GM21360 (cell line): ENCODE results near the gene RASAL1.
"Not testable (repeated sequence)": the region's sequence is repeated elsewhere in the genome, so short reads cannot be mapped to it uniquely, and the experiment has no call there.

Source experiments
- ATAC-seq: cut with Tn5 transposase; IDR thresholded peaks from one replicate; pipeline ENCODE4 v1.9.1; 2021; ENCODE audit warnings: mild to moderate bottlenecking, moderate library complexity; ENCODE audit not compliant: unreplicated experiment

Gene RASAL1

GRCh38 chr12:113119980-113120669 lies 15.4 kb downstream of the RASAL1 start:
- no peak for ATAC-seq

DNA sequence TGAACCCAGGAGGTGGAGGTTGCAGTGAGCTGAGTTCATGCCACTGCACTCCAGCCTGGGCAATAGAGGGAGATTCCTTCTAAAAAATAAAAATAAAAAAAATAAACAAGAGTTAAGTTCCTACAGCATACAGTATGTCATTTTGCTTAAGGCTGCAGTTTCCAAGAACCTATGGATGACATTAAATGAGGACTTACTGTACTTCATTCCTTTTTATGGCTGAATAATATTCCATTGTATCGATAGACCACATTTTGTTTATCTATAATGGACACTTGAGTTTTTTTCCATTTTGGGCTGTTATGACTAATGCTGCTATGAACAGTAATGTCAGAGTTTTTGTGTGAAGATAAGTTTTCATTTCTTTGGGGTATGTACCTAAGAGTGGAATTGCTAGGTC lies 17.4 kb downstream of the RASAL1 start:
- no peak for ATAC-seq

- not testable (repeated sequence) for ATAC-seq
Observed at GRCh38 chr12:113117684-113118083, 17.9 kb downstream of the RASAL1 start.

DNA sequence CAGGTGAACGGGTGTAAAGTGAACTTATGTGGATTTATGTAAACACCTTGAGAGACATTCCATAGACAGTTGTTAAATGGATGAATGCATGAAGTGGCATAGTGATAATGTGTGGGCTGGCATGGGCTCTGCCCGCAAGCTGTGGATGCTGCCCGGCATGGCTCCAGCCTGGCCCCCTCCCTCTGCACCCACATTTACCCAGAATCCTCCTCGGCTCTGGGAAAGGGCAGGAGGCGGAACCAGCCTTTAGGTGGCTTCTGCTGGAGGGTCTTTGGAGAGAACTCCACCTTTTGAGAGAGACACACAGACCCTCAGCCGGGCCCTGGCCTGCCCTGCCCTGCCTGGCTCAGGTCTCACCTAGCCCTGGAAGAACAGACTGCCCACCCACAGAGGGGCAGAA lies 18.7 kb downstream of the RASAL1 start:
- ATAC-seq, result no peak

- ATAC-seq, result no peak
Observed at GRCh38 chr12:113115455-113116126, 20.0 kb downstream of the RASAL1 start.

DNA sequence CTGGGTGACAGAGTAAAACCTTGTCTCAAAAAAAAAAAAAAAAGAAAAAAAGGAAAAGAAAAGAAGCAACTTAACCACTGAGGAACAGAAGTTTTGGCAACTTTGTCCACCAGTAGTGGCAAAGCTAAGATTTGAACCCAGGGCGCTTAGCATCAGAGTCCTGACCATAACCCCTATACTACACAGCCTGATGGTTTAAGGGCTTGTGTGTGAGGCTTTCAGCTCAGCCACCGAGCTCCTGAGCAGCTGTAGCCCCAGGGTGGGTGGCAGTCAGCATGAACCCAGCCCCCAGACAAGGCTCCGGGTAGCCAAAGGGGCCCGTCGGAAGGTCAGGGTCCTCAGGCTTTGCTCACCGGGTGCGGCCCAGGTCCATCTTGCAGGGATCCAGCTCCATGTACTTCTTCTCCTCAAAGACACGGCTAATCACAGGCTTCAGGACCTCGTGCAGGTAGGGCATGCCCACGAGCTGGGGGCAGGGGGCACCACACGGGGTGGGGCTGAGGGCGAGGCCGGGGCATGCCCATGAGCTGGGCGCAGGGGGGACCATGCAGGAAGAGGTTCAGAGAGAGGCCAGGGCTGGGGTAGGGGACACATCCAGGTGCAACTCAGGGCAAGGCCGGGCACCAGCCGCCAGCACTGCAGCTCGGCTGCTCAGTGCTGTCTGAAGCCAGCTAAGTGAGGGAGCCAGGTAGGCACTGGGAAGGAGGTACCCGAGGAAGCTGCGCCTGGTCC lies 20.9 kb downstream of the RASAL1 start:
- no peak for ATAC-seq

- ATAC-seq, result no peak
Observed at GRCh38 chr12:113113397-113113796, 22.2 kb downstream of the RASAL1 start.

- ATAC-seq, result no peak
Observed at GRCh38 chr12:113112043-113112899, 23.3 kb downstream of the RASAL1 start.

GRCh38 chr12:113111247-113111646 lies 24.3 kb downstream of the RASAL1 start:
- no peak for ATAC-seq

- ATAC-seq, result no peak
Observed at GRCh38 chr12:113109872-113110599, 25.5 kb downstream of the RASAL1 start.

- no peak for ATAC-seq
Observed at GRCh38 chr12:113109360-113109759, 26.2 kb downstream of the RASAL1 start.

DNA sequence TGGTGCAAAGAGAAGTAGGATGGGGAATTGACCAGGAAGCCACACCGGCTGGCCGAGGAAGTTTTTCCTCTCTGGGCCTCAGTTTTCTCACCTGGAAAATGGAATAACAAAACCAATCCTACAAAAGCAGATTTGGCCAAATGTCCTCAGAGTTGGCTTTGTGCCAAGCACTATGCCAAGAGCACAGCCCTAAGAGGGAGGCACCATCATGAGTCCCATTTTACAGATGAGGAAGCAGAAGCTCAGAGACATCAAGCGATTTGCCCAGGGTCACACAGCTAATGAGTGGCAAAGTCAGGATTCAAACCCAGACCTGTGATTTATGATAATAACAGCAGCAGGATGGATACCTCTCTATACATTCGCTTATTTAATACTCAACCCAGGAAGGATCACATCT lies 27.3 kb downstream of the RASAL1 start:
- no peak for ATAC-seq

DNA sequence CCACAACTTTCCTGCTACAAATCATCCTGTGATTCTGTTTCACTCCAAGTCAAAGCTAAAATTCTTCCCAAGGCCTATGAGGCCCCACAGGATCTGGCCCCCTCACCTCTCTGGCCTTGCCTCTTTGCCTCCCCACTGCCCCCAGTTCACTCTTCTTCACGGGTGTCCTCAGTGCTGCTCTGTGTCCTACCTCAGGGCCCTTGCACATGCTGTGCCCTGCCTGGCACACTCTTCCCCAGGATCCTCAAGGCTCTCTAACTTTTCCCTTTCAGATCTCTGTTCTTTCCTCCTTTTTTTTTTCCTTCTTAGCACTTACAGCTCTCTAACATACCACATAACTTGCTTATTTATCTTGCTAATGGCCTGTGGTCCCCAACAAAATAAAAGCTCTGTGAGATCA lies 29.2 kb downstream of the RASAL1 start:
- no peak for ATAC-seq

GRCh38 chr12:113105606-113106271 lies 29.8 kb downstream of the RASAL1 start:
- ATAC-seq, result no peak

DNA sequence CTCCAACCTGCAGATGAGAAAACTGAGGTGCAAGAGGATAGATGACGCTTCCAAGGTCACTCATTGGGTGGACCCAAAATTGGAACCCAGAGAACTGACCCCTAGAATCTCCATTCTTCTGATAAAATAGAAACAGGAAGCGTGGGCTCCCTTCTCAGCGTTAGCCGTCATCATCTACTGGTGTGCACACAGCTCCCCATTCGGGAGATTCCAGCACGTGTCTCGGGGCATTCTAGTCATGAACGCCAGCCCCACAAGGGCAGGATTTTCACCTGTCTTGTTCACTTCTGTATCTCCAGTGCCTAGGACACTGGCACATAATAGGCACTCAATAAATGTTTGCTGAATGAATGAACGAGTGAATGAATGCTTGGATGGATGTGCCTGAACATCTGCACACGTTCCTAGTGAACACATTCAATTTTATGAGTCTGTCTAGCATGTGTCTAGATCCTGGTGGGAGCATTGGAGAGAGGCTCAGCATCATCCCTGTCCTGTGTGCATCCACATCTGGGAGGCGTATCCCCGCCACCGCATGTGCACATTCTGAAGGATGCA lies 30.5 kb downstream of the RASAL1 start:
- no peak for ATAC-seq

DNA sequence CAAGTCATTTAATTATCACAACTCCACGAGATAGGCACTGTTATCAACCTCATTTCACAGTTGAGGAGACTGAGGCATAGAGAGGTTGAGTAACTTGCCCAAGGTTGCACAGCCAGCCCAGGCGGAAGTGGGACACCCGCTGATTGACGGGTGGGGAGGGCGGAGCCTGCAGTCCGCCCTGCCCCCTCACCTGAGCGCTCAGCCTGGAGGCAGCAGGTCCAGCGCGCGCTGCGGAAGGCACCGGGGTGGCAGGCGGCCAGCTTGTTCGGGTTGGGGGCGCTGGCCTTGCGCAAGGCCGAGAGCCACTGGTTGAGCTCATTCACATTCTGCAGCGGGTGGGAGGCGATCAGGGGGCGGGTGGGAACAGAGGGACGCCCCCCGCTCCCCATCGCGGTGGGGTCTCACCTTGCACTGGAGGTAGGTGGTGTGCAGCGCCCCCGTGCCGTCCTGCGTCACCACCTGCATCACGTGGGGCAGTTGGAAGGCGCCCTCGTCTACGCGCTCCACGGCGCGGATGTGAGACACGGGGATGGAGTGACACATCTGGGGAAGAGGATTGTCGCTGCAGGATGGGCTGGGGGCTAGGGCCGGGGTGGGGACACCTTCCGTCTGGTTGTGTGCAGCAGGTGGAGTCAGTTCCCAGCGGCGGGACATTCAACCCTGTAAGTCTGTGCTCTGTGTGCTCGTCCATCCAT lies 31.7 kb downstream of the RASAL1 start:
- no peak for ATAC-seq

- no peak for ATAC-seq
Observed at GRCh38 chr12:113102811-113103210, 32.8 kb downstream of the RASAL1 start.

DNA sequence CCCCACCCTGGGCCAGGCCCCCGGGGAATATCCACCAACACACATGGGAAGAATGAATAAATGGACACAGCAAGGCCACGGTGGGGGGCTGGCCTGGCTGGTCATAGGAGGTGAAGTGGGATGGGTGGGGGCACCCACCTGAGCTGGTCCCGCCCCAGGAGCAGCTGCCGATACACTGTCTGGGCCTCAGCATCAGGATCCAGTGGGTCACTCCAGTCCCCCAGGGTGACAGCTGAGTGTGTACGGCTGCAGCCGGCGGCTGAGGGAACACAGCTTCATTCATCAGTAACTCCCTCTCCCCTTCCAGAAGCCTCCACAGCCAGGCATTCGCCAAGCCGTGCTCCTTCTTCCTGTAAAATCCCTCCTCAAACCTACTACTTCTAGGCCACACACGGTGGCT lies 33.8 kb downstream of the RASAL1 start:
- ATAC-seq, result no peak

GRCh38 chr12:113099764-113100163 lies 35.8 kb downstream of the RASAL1 start:
- no peak for ATAC-seq
